Measurements from ENCODE around the gene SLC11A2.
"Not testable (repeated sequence)": the region's sequence is repeated elsewhere in the genome, so short reads cannot be mapped to it uniquely, and the experiment has no call there.

SLC11A2 gene

GRCh38 chr12:51025338-51025835, 797 bp downstream of the SLC11A2 start:
- no peak for DNase-seq

GRCh38 chr12:51023625-51024382, 2.4 kb downstream of the SLC11A2 start:
- DNase-seq: no peak

- DNase-seq: no peak
These were observed 4.5 kb downstream of the SLC11A2 start for GRCh38 chr12:51021694-51022093.

GRCh38 chr12:51020448-51021182, 5.6 kb downstream of the SLC11A2 start:
- DNase-seq: no peak

GRCh38 chr12:51019927-51020326, 6.3 kb downstream of the SLC11A2 start:
- no peak for DNase-seq

GRCh38 chr12:51018956-51019355, 7.2 kb downstream of the SLC11A2 start:
- no peak for DNase-seq

- DNase-seq: no peak
These were observed 8.7 kb downstream of the SLC11A2 start for GRCh38 chr12:51017452-51017851.

GRCh38 chr12:51014467-51014866, 11.7 kb downstream of the SLC11A2 start:
- not testable (repeated sequence) for DNase-seq

- DNase-seq: no peak
These were observed 12.7 kb downstream of the SLC11A2 start for GRCh38 chr12:51013441-51013840.

GRCh38 chr12:51012570-51013236, 13.5 kb downstream of the SLC11A2 start:
- DNase-seq: no peak

GRCh38 chr12:51011955-51012354, 14.2 kb downstream of the SLC11A2 start:
- no peak for DNase-seq

GRCh38 chr12:51009056-51009440, 17.1 kb downstream of the SLC11A2 start:
- DNase-seq: no peak

GRCh38 chr12:51008329-51009055, 17.7 kb downstream of the SLC11A2 start:
- DNase-seq: no peak

GRCh38 chr12:51005671-51006070, 20.5 kb downstream of the SLC11A2 start:
- no peak for DNase-seq

GRCh38 chr12:51005030-51005429, 21.2 kb downstream of the SLC11A2 start:
- no peak for DNase-seq

- no peak for DNase-seq
These were observed 21.7 kb downstream of the SLC11A2 start for GRCh38 chr12:51004504-51004903.

- DNase-seq: no peak
These were observed 24.4 kb downstream of the SLC11A2 start for GRCh38 chr12:51001799-51002198.

- DNase-seq: no peak
These were observed 25.9 kb downstream of the SLC11A2 start for GRCh38 chr12:51000245-51000644.

- DNase-seq: no peak
These were observed 27.1 kb downstream of the SLC11A2 start for GRCh38 chr12:50999093-50999492.

- no peak for DNase-seq
These were observed 33.4 kb downstream of the SLC11A2 start for GRCh38 chr12:50992819-50993218.

- DNase-seq: no peak
These were observed 34.9 kb downstream of the SLC11A2 start for GRCh38 chr12:50991291-50991690.

GRCh38 chr12:50990791-50991190, 35.4 kb downstream of the SLC11A2 start:
- no peak for DNase-seq

- no peak for DNase-seq
These were observed 35.9 kb downstream of the SLC11A2 start for GRCh38 chr12:50990147-50990727.

Data from DMS 273 treated with DMSO at 0.1 percent for 48 hours (cell line).